ENCODE measurements around the gene PBRM1.

Gene PBRM1

DNA sequence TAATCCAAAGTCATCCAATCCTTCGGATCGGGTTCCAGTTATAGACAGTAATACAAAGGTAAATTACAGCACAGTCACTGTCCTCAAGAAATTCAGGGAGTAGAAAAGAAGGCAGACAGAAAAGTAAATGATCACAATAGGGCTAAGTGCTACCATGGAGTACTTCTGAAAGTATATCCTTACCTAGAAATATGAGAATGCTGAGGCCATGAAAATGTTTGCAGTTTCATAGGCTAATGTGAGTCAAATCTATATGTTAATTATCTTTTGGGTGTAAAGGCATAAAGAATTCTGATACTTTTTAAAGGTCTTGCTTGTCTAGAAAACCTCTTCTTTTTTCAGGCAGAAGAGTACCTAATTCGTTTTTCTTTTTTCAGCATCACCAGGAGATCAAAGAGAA, 29.8 kb downstream of the PBRM1 start:
- no peak for DNase-seq

GRCh38 chr3:52651592-52651991, 34.1 kb downstream of the PBRM1 start:
- DNase-seq: no peak

- DNase-seq: no peak
These were observed 35.3 kb downstream of the PBRM1 start for GRCh38 chr3:52650439-52650838.

DNA sequence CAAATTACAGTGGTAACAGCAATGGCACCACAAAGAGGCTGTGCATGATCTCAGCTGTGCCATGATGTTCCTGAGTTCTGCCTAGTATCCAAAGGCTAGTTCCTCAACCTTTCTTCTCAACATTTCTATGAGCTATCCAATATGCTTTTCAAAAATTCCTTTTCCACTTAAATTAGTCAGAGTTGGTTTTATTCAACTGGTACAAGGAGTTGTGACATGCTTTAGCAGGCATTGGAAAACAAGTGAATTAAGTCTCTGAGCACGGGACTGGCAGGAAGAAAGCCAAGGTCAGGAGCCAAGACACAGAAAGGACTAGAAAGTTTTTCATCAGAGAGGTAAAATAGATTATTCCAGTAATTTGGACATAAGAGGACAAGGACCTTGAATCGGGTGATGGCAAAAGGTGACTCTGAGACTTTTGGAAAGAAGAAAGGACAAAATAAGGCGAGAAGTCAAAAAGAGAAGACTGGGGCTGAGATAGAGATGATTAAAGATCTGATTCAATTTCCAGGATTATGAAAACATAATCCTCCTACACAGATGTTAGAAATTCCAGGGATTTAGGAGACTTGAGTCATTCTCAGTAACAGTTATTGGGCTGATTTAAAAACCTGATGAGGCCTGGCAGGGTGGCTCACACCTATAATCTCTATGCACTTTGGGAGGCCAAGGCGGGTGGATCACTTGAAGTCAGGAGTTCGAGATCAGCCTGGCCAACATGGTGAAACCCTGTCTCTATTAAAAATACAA, 36.1 kb downstream of the PBRM1 start:
- DNase-seq: no peak

DNA sequence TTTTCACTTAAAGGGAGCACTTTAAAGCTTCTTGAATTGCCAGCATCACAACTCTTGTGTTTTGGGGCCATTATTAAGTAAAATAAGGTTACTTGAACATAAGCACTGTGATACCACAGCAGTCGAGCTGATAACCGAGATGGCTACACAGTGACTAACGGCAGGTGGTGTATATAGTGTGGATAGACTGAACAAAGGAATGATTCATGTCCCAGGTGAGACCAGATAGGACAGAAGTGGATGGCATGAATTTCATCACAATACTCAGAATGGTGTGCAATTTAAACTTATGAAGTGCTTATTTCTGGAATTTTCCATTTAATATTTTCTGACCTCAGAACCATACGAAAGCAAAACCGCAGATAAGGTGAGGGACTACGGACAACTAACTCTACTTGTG, 40.2 kb downstream of the PBRM1 start:
- DNase-seq: no peak

GRCh38 chr3:52636673-52637072, 49.0 kb downstream of the PBRM1 start:
- no peak for DNase-seq

DNA sequence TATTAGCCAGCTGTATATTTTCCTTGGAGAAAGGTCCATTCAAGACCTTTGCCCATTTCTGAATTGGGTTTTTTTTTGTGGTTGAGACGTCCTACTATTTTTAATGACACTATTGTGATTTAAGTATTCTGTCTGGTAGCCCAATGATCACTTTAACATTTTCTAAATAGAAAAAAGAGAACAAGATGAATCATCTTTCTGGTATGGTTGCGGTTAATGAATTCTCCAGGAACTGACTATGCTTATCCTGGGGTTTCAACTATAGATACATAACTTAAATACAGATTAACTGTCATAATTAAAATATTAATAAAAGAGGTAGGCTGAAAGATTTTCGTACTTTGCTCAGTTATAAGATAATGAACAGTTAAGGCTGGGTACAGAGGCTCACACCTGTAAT, 51.9 kb downstream of the PBRM1 start:
- DNase-seq: no peak

DNA sequence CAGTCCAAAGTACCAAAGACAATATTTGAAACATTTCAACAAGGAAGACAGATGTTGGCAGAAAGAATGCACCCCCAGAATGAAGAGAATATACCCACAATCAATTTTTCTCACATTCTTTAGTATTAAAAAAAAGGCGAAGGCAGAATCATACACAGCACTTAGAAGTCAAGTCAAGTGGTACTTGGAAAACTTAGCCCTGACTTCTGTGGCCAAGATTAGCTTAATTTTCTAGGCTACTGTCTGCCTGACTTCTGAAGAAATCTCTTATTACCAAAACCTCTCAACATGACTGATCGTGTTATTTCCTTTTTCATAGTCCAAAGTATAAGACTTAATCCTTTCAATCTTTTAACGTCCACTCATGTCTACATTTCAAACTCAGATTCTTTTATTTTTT, 60.7 kb downstream of the PBRM1 start:
- no peak for DNase-seq

DNA sequence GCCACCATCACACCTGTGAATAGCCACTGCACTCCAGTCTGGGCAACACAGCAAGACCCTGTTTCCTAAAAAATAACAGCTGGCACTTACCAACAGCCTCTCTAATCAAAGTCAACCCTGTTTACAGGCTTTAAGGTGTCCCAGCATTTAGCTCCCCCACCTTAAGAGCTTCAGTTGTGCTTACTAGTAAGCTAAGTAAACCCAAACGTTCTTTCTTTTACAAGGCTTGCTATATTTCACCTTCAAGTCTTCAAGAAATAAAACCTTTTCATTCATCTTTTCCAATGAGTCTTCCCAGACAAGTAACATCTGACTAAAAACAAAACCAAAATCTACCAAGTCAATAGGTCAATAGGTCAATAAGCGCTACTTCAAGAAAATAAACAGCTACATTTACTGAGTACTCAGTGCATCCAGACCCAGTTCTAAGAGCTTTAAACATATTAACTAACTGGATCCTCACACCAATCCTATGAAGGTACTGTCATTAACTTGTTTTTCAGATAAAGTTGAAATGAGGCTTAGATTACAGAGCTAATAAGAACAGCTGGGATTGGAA, 62.4 kb downstream of the PBRM1 start:
- no peak for DNase-seq

DNA sequence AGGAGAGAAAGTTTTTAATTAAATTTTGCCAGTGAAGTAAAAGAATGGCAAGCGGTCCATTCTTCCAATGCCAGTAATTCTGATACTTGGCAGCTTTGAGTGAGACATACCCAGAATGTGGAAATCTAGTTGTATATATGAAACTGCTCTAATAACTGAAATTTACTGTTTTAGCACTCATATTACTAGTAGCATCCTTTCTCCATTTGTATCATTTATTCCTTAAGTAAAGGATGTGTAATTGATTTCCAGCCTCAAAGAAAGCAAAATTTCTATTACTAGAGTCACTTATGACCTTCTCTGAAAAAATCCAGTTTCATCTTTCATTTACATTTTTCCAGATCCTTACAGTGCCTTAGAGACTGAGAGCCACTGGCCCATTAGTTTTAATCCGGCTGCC, 65.1 kb downstream of the PBRM1 start:
- DNase-seq: no peak

DNA sequence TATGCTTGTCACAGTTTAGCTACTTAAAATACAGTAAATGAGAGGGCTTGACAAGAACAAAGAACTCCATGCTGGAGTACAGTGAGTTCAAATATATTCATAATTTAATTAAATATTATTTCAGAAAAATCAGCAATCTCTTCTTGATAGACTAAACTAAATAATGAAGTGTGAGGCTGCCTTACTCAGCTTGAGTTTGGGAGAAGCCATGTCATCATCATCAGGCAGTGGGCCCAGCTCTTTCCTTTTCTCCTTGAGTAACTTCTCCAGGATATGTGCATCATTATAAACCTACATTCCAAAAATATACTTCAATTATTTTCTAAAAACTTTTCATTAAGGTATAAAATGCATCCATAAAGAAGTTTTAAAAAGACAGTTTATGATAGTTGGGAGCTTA, 70.5 kb downstream of the PBRM1 start:
- no peak for DNase-seq

- DNase-seq: no peak
These were observed 71.0 kb downstream of the PBRM1 start for GRCh38 chr3:52614689-52615088.

GRCh38 chr3:52609316-52609815, 76.3 kb downstream of the PBRM1 start:
- no peak for DNase-seq

DNA sequence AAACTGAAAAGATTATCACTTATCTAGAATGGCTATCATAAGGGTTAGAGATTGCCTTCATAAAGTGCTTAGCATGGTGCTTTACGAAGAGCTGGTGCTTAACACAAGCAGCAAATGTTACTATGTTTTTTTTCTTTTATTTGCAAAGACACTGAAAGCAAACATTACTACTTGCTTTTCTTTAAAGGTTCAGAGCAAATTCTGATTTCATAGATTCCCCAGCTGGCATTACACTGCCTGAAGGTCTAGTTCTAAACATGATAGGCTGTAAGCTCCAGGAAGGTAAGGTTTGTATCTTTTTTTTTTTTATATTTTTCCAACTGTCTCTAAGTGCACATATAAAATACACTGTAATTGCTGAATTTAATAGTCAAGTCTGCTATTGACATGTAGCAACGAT, 77.4 kb downstream of the PBRM1 start:
- DNase-seq: no peak

DNA sequence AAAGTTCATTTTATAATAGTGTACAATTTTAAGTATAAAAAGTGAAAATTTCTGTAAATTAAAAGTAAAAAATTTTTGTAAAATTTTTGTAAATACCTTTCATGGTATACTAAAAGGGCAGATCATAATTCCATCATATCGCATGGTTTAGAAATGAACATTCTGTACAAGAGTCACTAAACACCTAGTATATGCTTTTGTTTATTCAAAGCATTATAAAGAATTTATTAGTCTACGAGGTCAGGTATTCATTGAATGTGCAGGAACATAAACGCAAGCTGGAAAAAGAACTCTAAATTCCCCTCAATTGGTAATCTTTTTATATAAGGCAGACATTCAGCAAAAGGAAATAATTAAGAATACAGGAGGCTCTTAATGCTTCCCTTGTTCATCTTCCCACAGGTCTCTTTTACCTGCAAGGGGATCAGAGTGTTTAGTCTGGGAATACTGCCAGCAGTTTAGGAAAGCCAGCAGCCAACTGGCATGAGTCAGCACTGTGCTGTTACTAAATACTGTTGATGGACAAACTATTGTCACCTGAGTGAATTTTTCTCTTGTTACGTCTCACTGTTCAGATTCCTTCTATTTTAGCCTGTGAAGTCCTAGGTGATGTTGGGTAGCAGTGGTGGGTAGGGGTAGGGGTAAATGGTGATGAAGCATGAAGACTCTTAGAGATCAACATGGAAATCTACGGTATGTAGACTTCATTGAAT, 79.2 kb downstream of the PBRM1 start:
- no peak for DNase-seq

GRCh38 chr3:52600258-52600657, 85.5 kb downstream of the PBRM1 start:
- no peak for DNase-seq

DNA sequence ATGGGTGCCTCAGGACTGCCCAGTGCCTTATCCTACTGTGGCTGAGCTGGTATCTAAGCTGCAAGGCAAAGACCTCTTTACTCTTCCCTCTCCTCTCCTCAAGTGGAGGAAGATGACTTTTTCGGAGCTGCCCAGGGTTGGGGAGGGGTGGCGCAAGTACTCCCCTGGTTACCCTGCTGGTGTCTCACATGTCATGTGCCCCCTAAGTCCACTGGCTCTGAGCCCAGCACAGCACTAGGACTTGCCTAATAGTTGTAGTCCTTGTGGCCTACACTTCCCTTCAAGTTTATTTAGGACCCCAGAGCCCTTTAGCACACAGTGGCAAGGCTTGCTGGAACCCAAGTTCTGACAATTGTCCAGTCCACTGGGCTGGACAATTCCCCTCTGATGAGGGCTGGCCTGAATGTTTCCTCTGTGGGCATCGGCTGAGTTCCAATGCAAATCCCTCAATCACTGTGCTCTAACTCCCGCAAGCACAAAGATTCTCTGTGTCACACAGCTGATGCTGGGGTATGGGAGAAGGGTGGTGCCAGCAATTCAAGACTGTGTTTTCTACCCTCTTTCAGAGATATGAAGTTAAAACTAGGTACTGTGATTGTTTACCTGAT, 89.0 kb downstream of the PBRM1 start:
- DNase-seq: no peak

GRCh38 chr3:52593103-52593502, 92.6 kb downstream of the PBRM1 start:
- DNase-seq: no peak

GRCh38 chr3:52574056-52574965, 111.4 kb downstream of the PBRM1 start:
- no peak for DNase-seq

- no peak for DNase-seq
These were observed 113.5 kb downstream of the PBRM1 start for GRCh38 chr3:52572221-52572620.

- no peak for DNase-seq
These were observed 115.6 kb downstream of the PBRM1 start for GRCh38 chr3:52570076-52570475.

GRCh38 chr3:52568069-52568468, 117.6 kb downstream of the PBRM1 start:
- DNase-seq: no peak

DNA sequence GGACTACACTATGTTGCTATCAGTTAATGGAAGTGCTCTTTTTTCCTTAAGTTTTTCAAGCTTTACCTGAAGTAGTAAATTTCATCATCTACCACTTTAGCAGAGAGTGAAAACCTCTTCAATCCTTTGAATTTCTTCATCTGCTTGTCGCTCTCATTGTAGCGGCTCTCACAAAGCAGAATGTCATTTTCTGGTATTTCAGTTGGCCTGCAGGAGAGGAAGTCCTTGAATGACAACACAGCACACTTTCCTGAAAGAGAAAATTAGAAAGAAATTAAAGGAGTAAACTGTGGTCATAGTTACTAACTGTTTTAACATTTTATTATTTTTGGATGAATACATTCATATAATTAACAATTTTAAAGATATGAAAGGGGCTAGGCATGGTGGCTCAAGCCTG, 121.7 kb downstream of the PBRM1 start:
- DNase-seq: no peak
